ENCODE results near the gene CCR3. TPM values are rescaled to one million over a fixed set of nuclear protein-coding genes. Genes with fewer than 3 reads are reported as not detected.

Gene CCR3
- total RNA-seq, 1 donor from 2014 or later: not detected

- Histone ChIP-seq H3K27me3 (ENCODE audit: control insufficient read depth, insufficient read depth, low read length) (no peaks in the 10 kb centered on the region), H3K36me3 (ENCODE audit: control insufficient read depth, insufficient read depth, low read length) (no peaks in the 10 kb centered on the region), H3K4me3 (ENCODE audit: low read depth, low read length) (no peak overlapping the region)
- TF ChIP-seq CTCF (IDR thresholded peaks at IDR 0.05; ENCODE audit: insufficient read depth, low read length, poor library complexity, severe bottlenecking): no peak
- no peak for DNase-seq (ENCODE audit: low read depth)
Observed at GRCh38 chr3:46277476-46277875, 35.2 kb downstream of the CCR3 start.

- no peaks in the 10 kb centered on the region for H3K27me3 ChIP-seq (ENCODE audit: control insufficient read depth, insufficient read depth, low read length)
- no peak for DNase-seq (ENCODE audit: low read depth)
- TF ChIP-seq CTCF (IDR thresholded peaks at IDR 0.05; ENCODE audit: insufficient read depth, low read length, poor library complexity, severe bottlenecking): no peak
- H3K4me3 ChIP-seq (ENCODE audit: low read depth, low read length): no peak overlapping the region
- H3K36me3 ChIP-seq (ENCODE audit: control insufficient read depth, insufficient read depth, low read length): no peaks in the 10 kb centered on the region
Observed at GRCh38 chr3:46278816-46279672, 36.8 kb downstream of the CCR3 start.

- DNase-seq (ENCODE audit: low read depth): peak; percentile 16
- Histone ChIP-seq H3K27me3 (ENCODE audit: control insufficient read depth, insufficient read depth, low read length) (no peaks in the 10 kb centered on the region), H3K4me3 (ENCODE audit: low read depth, low read length) (no peak overlapping the region), H3K36me3 (ENCODE audit: control insufficient read depth, insufficient read depth, low read length) (no peaks in the 10 kb centered on the region)
- TF ChIP-seq CTCF (IDR thresholded peaks at IDR 0.05; ENCODE audit: insufficient read depth, low read length, poor library complexity, severe bottlenecking): no peak
Observed at GRCh38 chr3:46280105-46280797, 38.0 kb downstream of the CCR3 start.

- H3K4me3 ChIP-seq (ENCODE audit: low read depth, low read length): no peak overlapping the region
Observed at GRCh38 chr3:46281551-46281950, 39.3 kb downstream of the CCR3 start.

GRCh38 chr3:46282041-46282440, 39.8 kb downstream of the CCR3 start:
- Histone ChIP-seq H3K27me3 (ENCODE audit: control insufficient read depth, insufficient read depth, low read length) (no peaks in the 10 kb centered on the region), H3K4me3 (ENCODE audit: low read depth, low read length) (no peak overlapping the region), H3K36me3 (ENCODE audit: control insufficient read depth, insufficient read depth, low read length) (no peaks in the 10 kb centered on the region)
- DNase-seq (ENCODE audit: low read depth): no peak
- TF ChIP-seq CTCF (IDR thresholded peaks at IDR 0.05; ENCODE audit: insufficient read depth, low read length, poor library complexity, severe bottlenecking): no peak

More at GRCh38 chr3:46281551-46281950, 39.3 kb downstream of the CCR3 start:
- TF ChIP-seq CTCF (IDR thresholded peaks at IDR 0.05; ENCODE audit: insufficient read depth, low read length, poor library complexity, severe bottlenecking): no peak
- Histone ChIP-seq H3K27me3 (ENCODE audit: control insufficient read depth, insufficient read depth, low read length) (no peaks in the 10 kb centered on the region), H3K36me3 (ENCODE audit: control insufficient read depth, insufficient read depth, low read length) (no peaks in the 10 kb centered on the region)
- no peak for DNase-seq (ENCODE audit: low read depth)
